Endothelial cell of umbilical vein (primary cell): ENCODE measurements around the gene LCE4A. TPM values are rescaled to one million over a fixed set of nuclear protein-coding genes. Genes with fewer than 3 reads are reported as not detected.

Experiments used
- BruUV-seq: library from RNA; stranded (reverse); fragments of 400-500 nt; replicated peaks from 2 replicates; lab custom pipeline; 2021; lab: Mats Ljungman, UMichigan
- CTCF ChIA-PET: fragments of 300-600, 350-600 bp; sonication (Branson Sonifier 250); formaldehyde crosslinking; loops from one replicate; lab custom pipeline; 2021; ENCODE audit warnings: antibody characterized with exemption, inconsistent platforms; lab: Charles Lee
- POLR2A ChIA-PET: fragments of 300-600, 350-600 bp; sonication (Branson Sonifier 250); formaldehyde crosslinking; loops from one replicate; lab custom pipeline; 2021; ENCODE audit warnings: antibody characterized with exemption, inconsistent platforms; lab: Charles Lee
- DNase-seq: peaks from one replicate; pipeline ENCODE4 v3.0.0-alpha.2; 2011; ENCODE audit warnings: low read depth, low spot score
- FAIRE-seq: peaks from 2 replicates; lab custom pipeline; 2011; peaks lifted over from hg19 to GRCh38; lab: Jason Lieb, UNC
- H2AFZ ChIP-seq: 2 replicates; pipeline ENCODE4 v1.6.0; 2012; ENCODE audit warnings: low read depth, low read length, control low read depth, inconsistent platforms
- H3K27ac ChIP-seq: 2 replicates; pipeline ENCODE4 v1.5.1; 2011; ENCODE audit warnings: low read depth, mild to moderate bottlenecking, control low read depth, low read length, moderate library complexity; ENCODE audit not compliant: insufficient read depth
- H3K27me3 ChIP-seq, 2 experiments: 2 replicates each; pipeline versions ENCODE4 v1.6.0 to v1.6.1; 2011; ENCODE audit warnings: low read length in 2 of 2, mixed read lengths in 1 of 2; ENCODE audit not compliant: control insufficient read depth in 2 of 2, insufficient read depth in 2 of 2
- H3K36me3 ChIP-seq, 2 experiments: 2 replicates in 1 of 2; 3 replicates in 1 of 2; pipeline ENCODE4 v1.5.1; 2011; ENCODE audit warnings: low read length in 2 of 2, mild to moderate bottlenecking in 1 of 2, moderate library complexity in 1 of 2; ENCODE audit not compliant: control insufficient read depth in 2 of 2, insufficient read depth in 2 of 2; ENCODE audit errors: extremely low read depth in 1 of 2
- H3K4me1 ChIP-seq: 3 replicates; pipeline ENCODE4 v1.5.1; 2011; ENCODE audit warnings: mild to moderate bottlenecking, low read length; ENCODE audit not compliant: control insufficient read depth, insufficient read depth; ENCODE audit errors: extremely low read depth
- H3K4me2 ChIP-seq: 2 replicates; pipeline ENCODE4 v1.6.1; 2011; ENCODE audit warnings: low read length, control low read depth, mixed read lengths; ENCODE audit not compliant: insufficient read depth
- H3K4me3 ChIP-seq, 3 experiments: fragments of 200-600 bp in 1 of 3; sonication (generic), shearing (Covaris generic) in 1 of 3; replicated peaks in 1 of 3; 2 replicates each; pipeline ENCODE4 v1.5.1; 2011 to 2016; ENCODE audit warnings: control low read depth in 3 of 3, low read length in 3 of 3, mild to moderate bottlenecking in 2 of 3, inconsistent platforms in 1 of 3, low read depth in 1 of 3, moderate library complexity in 1 of 3; ENCODE audit not compliant: insufficient read depth in 1 of 3
- H3K79me2 ChIP-seq: 2 replicates; pipeline ENCODE4 v1.6.0; 2012; ENCODE audit warnings: low read length, inconsistent platforms; ENCODE audit not compliant: control insufficient read depth, insufficient read depth
- H3K9ac ChIP-seq: replicated peaks from 2 replicates; pipeline ENCODE3; 2011; ENCODE audit warnings: low read length, control low read depth; ENCODE audit not compliant: insufficient read depth; ENCODE audit errors: extremely low read depth
- H3K9me1 ChIP-seq: replicated peaks from 3 replicates; pipeline ENCODE4 v1.6.0; 2011; ENCODE audit warnings: mild to moderate bottlenecking, low read length; ENCODE audit not compliant: control insufficient read depth, insufficient read depth; ENCODE audit errors: extremely low read depth
- H3K9me3 ChIP-seq: replicated peaks from 2 replicates; pipeline ENCODE4 v1.5.1; 2012; ENCODE audit warnings: low read length, inconsistent platforms; ENCODE audit not compliant: control insufficient read depth, insufficient read depth
- H4K20me1 ChIP-seq: replicated peaks from 2 replicates; pipeline ENCODE3; 2011; ENCODE audit warnings: mild to moderate bottlenecking, low read length; ENCODE audit not compliant: control insufficient read depth, insufficient read depth; ENCODE audit errors: extremely low read depth
- CTCF ChIP-seq, 2 donors: IDR thresholded peaks; 1 replicate in 1 of 2; 2 replicates in 1 of 2; pipeline ENCODE4 v1.5.1; 2011; ENCODE audit warnings: low read length in 2 of 2, mild to moderate bottlenecking in 2 of 2, moderate library complexity in 2 of 2, control low read depth in 1 of 2, inconsistent platforms in 1 of 2, low read depth in 1 of 2; ENCODE audit not compliant: insufficient read depth in 1 of 2; ENCODE audit errors: extremely low read depth in 1 of 2
- EZH2 ChIP-seq: IDR thresholded peaks from 2 replicates; pipeline ENCODE4 v1.6.1; 2012; ENCODE audit warnings: borderline replicate concordance, low read depth, mild to moderate bottlenecking, moderate library complexity, low read length, inconsistent platforms; ENCODE audit not compliant: severe bottlenecking
- FOS ChIP-seq: IDR thresholded peaks from 2 replicates; pipeline ENCODE4 v1.6.1; 2011; ENCODE audit warnings: mild to moderate bottlenecking, low read length, moderate library complexity, borderline replicate concordance; ENCODE audit not compliant: insufficient read depth
- GATA2 ChIP-seq: IDR thresholded peaks from 2 replicates; pipeline ENCODE4 v1.7.0; 2011; ENCODE audit warnings: low read depth, mild to moderate bottlenecking, moderate library complexity, mixed read lengths, low read length; ENCODE audit not compliant: insufficient read length, insufficient read depth
- JUN ChIP-seq: IDR thresholded peaks from 2 replicates; pipeline ENCODE4 v1.6.1; 2011; ENCODE audit warnings: borderline replicate concordance, low read depth; ENCODE audit not compliant: insufficient read length, insufficient read depth
- MAX ChIP-seq: IDR thresholded peaks from 2 replicates; pipeline ENCODE4 v1.6.1; 2011; ENCODE audit not compliant: insufficient read depth, insufficient read length
- MYC ChIP-seq: IDR thresholded peaks from one replicate; pipeline ENCODE4 v1.6.1; 2011; ENCODE audit warnings: mild to moderate bottlenecking, low read depth, low read length
- POLR2A ChIP-seq: IDR thresholded peaks from 2 replicates; pipeline ENCODE4 v1.6.1; 2012; ENCODE audit warnings: low read depth, mild to moderate bottlenecking, control low read depth, low read length
- POLR2AphosphoS5 ChIP-seq: IDR thresholded peaks from 2 replicates; pipeline ENCODE4 v1.6.1; 2012; ENCODE audit warnings: low read depth, mild to moderate bottlenecking, control low read depth, low read length, moderate library complexity; ENCODE audit not compliant: insufficient read depth
- dilution Hi-C: fragments of 300-500 bp; cut with MboI; formaldehyde crosslinking; loops from one replicate; pipeline ENCODE4 v1.15.0; 2019; ENCODE audit warnings: low sequenced_read_pairs; ENCODE audit not compliant: extremely low pct_ligation_motif_present
- intact Hi-C: fragments of 100-400 bp; cut with micrococcal nuclease; formaldehyde crosslinking; loops from one replicate; pipeline ENCODE4 v1.10.0; 2022
- polyA plus RNA-seq, 4 experiments: library from polyadenylated mRNA; depleted of rRNA in 3 of 4; stranded (reverse) in 3 of 4; unstranded in 1 of 4; fragments of >200 nt; gene quantifications; 2 replicates each; pipeline versions ENCODE4 v1.2.1 to v1.2.3, GENCODE V29; 2011 to 2012; ENCODE audit warnings: missing spikeins in 1 of 4
- total RNA-seq: library from RNA; stranded (reverse); gene quantifications from 2 replicates; pipeline ENCODE4 v1.2.3, GENCODE V29; 2021

LCE4A gene
- total and polyA plus RNA-seq, 2 donors (not counting 3 experiments of a cell fraction or from before 2014, with no cell fraction given): not detected

DNA sequence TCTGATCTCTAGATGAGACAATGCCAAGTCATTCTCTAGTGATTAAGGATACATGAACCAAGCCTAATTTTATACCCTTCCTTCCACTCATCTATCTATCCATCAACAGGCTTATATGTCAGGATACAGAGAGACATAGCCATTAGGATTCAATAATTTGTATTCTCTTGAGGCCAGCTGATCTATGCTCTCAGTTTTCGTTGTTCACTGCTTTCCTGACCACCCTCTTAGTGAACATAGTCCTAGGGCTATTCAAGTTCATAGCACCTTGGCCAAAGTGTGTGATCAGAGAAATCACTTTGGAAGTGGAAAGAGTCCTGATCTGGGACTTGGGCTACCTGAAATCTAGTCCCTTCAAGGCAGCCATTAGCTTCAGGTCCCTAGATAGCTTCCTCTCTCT, 45.6 kb downstream of the LCE4A start:
- CTCF ChIA-PET: no interaction called here
- no peak overlapping the region for H3K4me2 ChIP-seq
- intact Hi-C loops: no loop called here

More for the DNA sequence above, 45.6 kb downstream of the LCE4A start:
- DNase-seq: no peak
- Histone ChIP-seq H3K9me3 (no peaks in the 10 kb centered on the region), H2AFZ (no peak overlapping the region), H4K20me1 (no peaks in the 10 kb centered on the region), H3K4me3 (no peak overlapping the region), H3K4me1 (no peaks in the 10 kb centered on the region), H3K9me1 (no peaks in the 10 kb centered on the region), H3K36me3 (no peaks in the 10 kb centered on the region), H3K27ac (no peak overlapping the region), H3K9ac (no peak overlapping the region), H3K27me3 (no peaks in the 10 kb centered on the region), H3K79me2 (no peaks in the 10 kb centered on the region)
- POLR2A ChIA-PET: no interaction called here
- BruUV-seq: no TSS peak
- dilution Hi-C loops: no loop called here
- no peak for FAIRE-seq
- TF ChIP-seq POLR2AphosphoS5: no peak
- no peak for TF ChIP-seq FOS
- TF ChIP-seq MAX: no peak
- no peak for TF ChIP-seq JUN
- TF ChIP-seq POLR2A: no peak
- TF ChIP-seq CTCF (IDR thresholded peaks at IDR 0.05; ENCODE audit: extremely low read depth in 1 of 2, insufficient read depth in 1 of 2, low read depth in 1 of 2, low read length in 2 of 2): no peak
- no peak for TF ChIP-seq EZH2
- no peak for TF ChIP-seq MYC
- TF ChIP-seq GATA2: no peak
